CD14-positive monocyte (primary cell): Measurements from ENCODE around the gene SIRPB2. TPM values are rescaled to one million over a fixed set of nuclear protein-coding genes. Genes with fewer than 3 reads are reported as not detected.

Experiments used
- DNase-seq, 3 donors: peaks; one replicate each; pipeline ENCODE4 v3.0.0-alpha.2; 2011 to 2022
- H2AFZ ChIP-seq: 2 replicates; pipeline ENCODE4 v1.6.0; 2012; ENCODE audit warnings: mild to moderate bottlenecking, low read depth, low read length, inconsistent platforms; ENCODE audit not compliant: insufficient read depth, poor library complexity, severe bottlenecking
- H3K27ac ChIP-seq, 2 donors: 1 replicate in 1 of 2; 2 replicates in 1 of 2; pipeline ENCODE4 v1.5.1; 2012 to 2013; ENCODE audit warnings: low read length in 2 of 2, control low read depth in 1 of 2, inconsistent platforms in 1 of 2, low read depth in 1 of 2, mild to moderate bottlenecking in 1 of 2
- H3K27me3 ChIP-seq, 2 donors: one replicate each; pipeline versions ENCODE4 v1.6.0 to v1.6.1; 2011 to 2013; ENCODE audit warnings: low read length in 2 of 2; ENCODE audit not compliant: control insufficient read depth in 2 of 2, insufficient read depth in 2 of 2
- H3K36me3 ChIP-seq, 2 donors: replicated peaks in 1 of 2; 1 replicate in 1 of 2; 2 replicates in 1 of 2; pipeline versions ENCODE4 v1.5.1 to v1.6.1; 2012 to 2013; ENCODE audit warnings: low read length in 2 of 2, control low read depth in 1 of 2, inconsistent platforms in 1 of 2, mild to moderate bottlenecking in 1 of 2; ENCODE audit not compliant: insufficient read depth in 2 of 2, control insufficient read depth in 1 of 2
- H3K4me1 ChIP-seq, 2 donors: 1 replicate in 1 of 2; 2 replicates in 1 of 2; pipeline versions ENCODE4 v1.5.1 to v1.6.1; 2012 to 2013; ENCODE audit warnings: low read length in 2 of 2, control low read depth in 1 of 2, inconsistent platforms in 1 of 2, mild to moderate bottlenecking in 1 of 2, moderate library complexity in 1 of 2; ENCODE audit not compliant: insufficient read depth in 2 of 2, control insufficient read depth in 1 of 2
- H3K4me2 ChIP-seq: replicated peaks from 2 replicates; pipeline ENCODE3; 2012; ENCODE audit warnings: low read length, moderate library complexity, mild to moderate bottlenecking; ENCODE audit not compliant: poor library complexity, severe bottlenecking; ENCODE audit errors: extremely low read depth
- H3K4me3 ChIP-seq, 3 experiments: fragments of 200-600 bp in 1 of 3; sonication (generic) in 1 of 3; replicated peaks in 1 of 3; 1 replicate in 2 of 3; 2 replicates in 1 of 3; pipeline ENCODE4 v1.5.1; 2011 to 2013; ENCODE audit warnings: low read length in 3 of 3, mild to moderate bottlenecking in 3 of 3, control low read depth in 2 of 3, low read depth in 2 of 3, inconsistent platforms in 1 of 3, moderate library complexity in 1 of 3
- H3K79me2 ChIP-seq: 2 replicates; pipeline ENCODE4 v1.6.0; 2012; ENCODE audit warnings: mild to moderate bottlenecking, control low read depth, inconsistent platforms, low read length, moderate library complexity; ENCODE audit not compliant: insufficient read depth
- H3K9ac ChIP-seq: 2 replicates; pipeline ENCODE4 v1.6.0; 2017; ENCODE audit warnings: low read length, mild to moderate bottlenecking; ENCODE audit not compliant: insufficient read depth, poor library complexity, severe bottlenecking
- H3K9me3 ChIP-seq, 2 donors: replicated peaks in 1 of 2; 1 replicate in 1 of 2; 2 replicates in 1 of 2; pipeline versions ENCODE4 v1.5.1 to v1.6.1; 2012 to 2013; ENCODE audit warnings: low read length in 2 of 2, control low read depth in 1 of 2; ENCODE audit not compliant: control insufficient read depth in 1 of 2, insufficient read depth in 1 of 2
- H4K20me1 ChIP-seq: 2 replicates; pipeline ENCODE4 v1.6.0; 2012; ENCODE audit warnings: mild to moderate bottlenecking, low read length, control low read depth, moderate library complexity; ENCODE audit not compliant: insufficient read depth
- H3K27ac Mint-ChIP-seq, 7 donors: one replicate each; pipeline ENCODE4 v1.8.0; 2020; ENCODE audit warnings: mild to moderate bottlenecking in 7 of 7, mixed read lengths in 7 of 7, moderate library complexity in 6 of 7, inconsistent platforms in 2 of 7
- H3K27me3 Mint-ChIP-seq, 3 donors: one replicate each; pipeline ENCODE4 v1.8.0; 2021 to 2022; ENCODE audit warnings: low read depth in 3 of 3, mild to moderate bottlenecking in 3 of 3, mixed read lengths in 3 of 3, moderate library complexity in 3 of 3, inconsistent platforms in 1 of 3
- H3K36me3 Mint-ChIP-seq, 2 donors: one replicate each; pipeline ENCODE4 v1.8.0; 2020; ENCODE audit warnings: mixed read lengths in 2 of 2, inconsistent platforms in 1 of 2, mild to moderate bottlenecking in 1 of 2
- H3K4me1 Mint-ChIP-seq: one replicate; pipeline ENCODE4 v1.8.0; 2020; ENCODE audit warnings: mild to moderate bottlenecking, mixed read lengths
- H3K4me3 Mint-ChIP-seq, 2 donors: one replicate each; pipeline ENCODE4 v1.8.0; 2020; ENCODE audit warnings: mild to moderate bottlenecking in 2 of 2, mixed read lengths in 2 of 2, moderate library complexity in 1 of 2
- H3K9me3 Mint-ChIP-seq, 7 donors: one replicate each; pipeline ENCODE4 v1.8.0; 2020 to 2022; ENCODE audit warnings: mixed read lengths in 7 of 7, mild to moderate bottlenecking in 6 of 7, moderate library complexity in 6 of 7, inconsistent platforms in 2 of 7
- WGBS: methylation state at CpG from one replicate; pipeline ENCODE4 v1.1.5; 2013; ENCODE audit warnings: missing lambda C conversion rate; ENCODE audit not compliant: insufficient coverage; 5-methylcytosine and 5-hydroxymethylcytosine counted together
- intact Hi-C, 2 donors: fragments of 100-400 bp; cut with micrococcal nuclease; formaldehyde crosslinking; loops; one replicate each; pipeline versions ENCODE4 v1.15.0 to v1.15.1; 2023
- polyA plus RNA-seq, 3 donors: library from polyadenylated mRNA; depleted of rRNA in 1 of 3; unstranded in 2 of 3; stranded (reverse) in 1 of 3; fragments of 300-500 nt in 2 of 3; fragments of >200 nt in 1 of 3; fragmentation: Illumina TruSeq in 2 of 3; gene quantifications; 1 replicate in 2 of 3; 2 replicates in 1 of 3; pipeline ENCODE4 v1.2.3, GENCODE V29; 2012 to 2021
- TF ChIP-seq, protein P1 (sequence below): fragments of 200-600 bp; IDR thresholded peaks from one replicate; pipeline ENCODE4 v1.8.0; 2022; ENCODE audit warnings: antibody characterized with exemption, mild to moderate bottlenecking

SIRPB2 gene
- polyA plus RNA-seq, 3 donors: 81.5 to 174 (median 92.8) TPM

DNA sequence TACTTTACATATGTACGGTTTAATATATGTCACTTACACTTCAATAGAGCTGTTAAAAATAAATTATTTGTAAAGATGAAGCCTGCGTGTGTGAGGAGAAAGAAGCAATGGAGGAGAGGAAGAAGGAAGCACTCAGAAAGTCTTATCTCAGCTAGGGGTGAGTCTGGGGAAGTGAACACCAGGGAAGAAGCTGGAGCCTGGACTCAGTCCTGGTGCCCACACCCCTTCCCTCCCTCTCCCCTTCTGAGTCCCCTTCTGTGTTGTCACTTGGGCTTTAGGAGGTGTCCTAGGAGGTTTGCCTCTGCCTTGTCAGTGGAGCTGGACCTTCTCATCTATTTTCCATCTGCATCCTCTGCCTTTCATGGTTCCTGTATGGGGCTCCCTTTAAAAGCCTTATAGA, 1.9 kb downstream of the SIRPB2 start:
- Mint-ChIP-seq H3K36me3 (peaks cover 22 to 31% of the 10 kb centered on the region in 2 donors), H3K27me3 (no peaks in the 10 kb centered on the region), H3K4me3 (peak overlapping the region; percentile 93 to 97)

GRCh38 chr20:1486566-1486965, 4.7 kb downstream of the SIRPB2 start:
- Histone ChIP-seq H4K20me1 (peaks cover 83% of the 10 kb centered on the region), H3K79me2 (peaks cover 97% of the 10 kb centered on the region), H3K27me3 (no peaks in the 10 kb centered on the region), H3K4me1 (peaks cover 43 to 96% of the 10 kb centered on the region in 2 donors), H3K4me3 (peak overlapping the region; percentile 20 to 97 (median 47)), H3K4me2 (peak overlapping the region; percentile 92), H3K9ac (no peak overlapping the region), H2AFZ (no peak overlapping the region), H3K9me3 (no peaks in the 10 kb centered on the region), H3K36me3 (peaks cover 6 to 36% of the 10 kb centered on the region in 2 donors), H3K27ac (peak overlapping the region in 1 of 2 donors; percentile 97)
- H3K36me3 Mint-ChIP-seq: peaks cover 46 to 58% of the 10 kb centered on the region in 2 donors
- peaks cover 83% of the 10 kb centered on the region for H3K4me1 Mint-ChIP-seq
- WGBS: no CpG with 5 or more reads among the region's 2 CpGs
- no peaks in the 10 kb centered on the region for H3K27me3 Mint-ChIP-seq
- H3K4me3 Mint-ChIP-seq: peak overlapping the region in 1 of 2 donors; percentile 56
- no peak for DNase-seq
- intact Hi-C loops: no loop called here
- TF ChIP-seq, protein P1, sequence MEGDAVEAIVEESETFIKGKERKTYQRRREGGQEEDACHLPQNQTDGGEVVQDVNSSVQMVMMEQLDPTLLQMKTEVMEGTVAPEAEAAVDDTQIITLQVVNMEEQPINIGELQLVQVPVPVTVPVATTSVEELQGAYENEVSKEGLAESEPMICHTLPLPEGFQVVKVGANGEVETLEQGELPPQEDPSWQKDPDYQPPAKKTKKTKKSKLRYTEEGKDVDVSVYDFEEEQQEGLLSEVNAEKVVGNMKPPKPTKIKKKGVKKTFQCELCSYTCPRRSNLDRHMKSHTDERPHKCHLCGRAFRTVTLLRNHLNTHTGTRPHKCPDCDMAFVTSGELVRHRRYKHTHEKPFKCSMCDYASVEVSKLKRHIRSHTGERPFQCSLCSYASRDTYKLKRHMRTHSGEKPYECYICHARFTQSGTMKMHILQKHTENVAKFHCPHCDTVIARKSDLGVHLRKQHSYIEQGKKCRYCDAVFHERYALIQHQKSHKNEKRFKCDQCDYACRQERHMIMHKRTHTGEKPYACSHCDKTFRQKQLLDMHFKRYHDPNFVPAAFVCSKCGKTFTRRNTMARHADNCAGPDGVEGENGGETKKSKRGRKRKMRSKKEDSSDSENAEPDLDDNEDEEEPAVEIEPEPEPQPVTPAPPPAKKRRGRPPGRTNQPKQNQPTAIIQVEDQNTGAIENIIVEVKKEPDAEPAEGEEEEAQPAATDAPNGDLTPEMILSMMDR: no peak
- H3K9me3 Mint-ChIP-seq: peaks cover 0 to 2% (median 0%) of the 10 kb centered on the region in 7 donors
- peak overlapping the region in 5 of 7 donors; percentile 21 to 58 (median 40) for H3K27ac Mint-ChIP-seq

More for the DNA sequence above, 1.9 kb downstream of the SIRPB2 start:
- peak overlapping the region; percentile 83 for H3K9ac ChIP-seq
- peaks cover 0 to 11% of the 10 kb centered on the region in 2 donors for H3K36me3 ChIP-seq
- H3K4me3 ChIP-seq: peak overlapping the region; percentile 71 to 97 (median 89)
- Mint-ChIP-seq H3K9me3 (no peaks in the 10 kb centered on the region), H3K27ac (peak overlapping the region; percentile 95 to 99 (median 98)), H3K4me1 (peaks cover 82% of the 10 kb centered on the region)
- peak overlapping the region; percentile 97 for H3K27ac ChIP-seq
- no peak overlapping the region for H2AFZ ChIP-seq
- WGBS: no CpG with 5 or more reads among the region's 2 CpGs
- H3K27me3 ChIP-seq: no peaks in the 10 kb centered on the region
- peak in 2 of 3 donors; percentile 49 to 51 for DNase-seq
- H3K4me1 ChIP-seq: peaks cover 61 to 96% of the 10 kb centered on the region in 2 donors
- H3K9me3 ChIP-seq: no peaks in the 10 kb centered on the region
- TF ChIP-seq, protein P1: no peak
- intact Hi-C loops: no loop called here
- H3K79me2 ChIP-seq: peaks cover 83% of the 10 kb centered on the region
- H3K4me2 ChIP-seq: peak overlapping the region; percentile 92
- peaks cover 55% of the 10 kb centered on the region for H4K20me1 ChIP-seq
